Lower lobe of right lung (tissue), 2 donors: Measurements from ENCODE around the gene ALKBH3. TPM values are rescaled to one million over a fixed set of nuclear protein-coding genes. Genes with fewer than 3 reads are reported as not detected.

ENCODE experiments used
- ATAC-seq, 2 donors: fragments of 200-7000 bp; cut with Tn5 transposase; one replicate each; pipeline ENCODE4 v1.9.1; 2020 to 2022; ENCODE audit warnings: mild to moderate bottlenecking in 2 of 2, moderate library complexity in 2 of 2
- DNase-seq: peaks from one replicate; pipeline ENCODE4 v3.0.0-alpha.2; 2020
- H3K27ac ChIP-seq: fragments of 200-600 bp; one replicate; pipeline ENCODE4 v1.8.0; 2022
- H3K27me3 ChIP-seq: fragments of 200-600 bp; one replicate; pipeline ENCODE4 v1.8.0; 2022; ENCODE audit warnings: low read depth
- H3K36me3 ChIP-seq: fragments of 200-600 bp; one replicate; pipeline ENCODE4 v1.8.0; 2022; ENCODE audit warnings: mild to moderate bottlenecking
- H3K4me1 ChIP-seq: fragments of 200-600 bp; one replicate; pipeline ENCODE4 v1.8.0; 2022
- H3K4me3 ChIP-seq: fragments of 200-600 bp; one replicate; pipeline ENCODE4 v1.8.0; 2022; ENCODE audit warnings: mild to moderate bottlenecking
- H3K9me3 ChIP-seq: fragments of 200-600 bp; one replicate; pipeline ENCODE4 v1.8.0; 2022
- CTCF ChIP-seq: fragments of 200-600 bp; IDR thresholded peaks from one replicate; pipeline ENCODE4 v1.8.0; 2022; ENCODE audit warnings: antibody characterized with exemption, mild to moderate bottlenecking
- intact Hi-C: fragments of 100-400 bp; cut with DNase I; formaldehyde crosslinking; loops from one replicate; pipeline ENCODE4 v1.11.0; 2022
- total RNA-seq: library from RNA; stranded (reverse); fragmentation: NEBNext Ultra II Directional; extraction: Animal tissue kit (Norgen Biotek cat#: 25700); gene quantifications from one replicate; pipeline ENCODE4 v1.2.1, GENCODE V29; 2021
- donor health status: DM: no; HTN: yes; CAD: no; lungs with severe emphysema.

Gene ALKBH3
- total RNA-seq, 1 donor from 2014 or later = 26.5 TPM

- Histone ChIP-seq H3K27ac (peak overlapping the region; percentile 84), H3K4me1 (peaks cover 28% of the 10 kb centered on the region)
- intact Hi-C loops = no loop called here
Measured at GRCh38 chr11:43941257-43941994, 60.8 kb downstream of the ALKBH3 start.

GRCh38 chr11:43942662-43943371, 62.2 kb downstream of the ALKBH3 start:
- Histone ChIP-seq H3K27ac (peak overlapping the region; percentile 84), H3K9me3 (no peaks in the 10 kb centered on the region), H3K4me3 (peak overlapping the region; percentile 69), H3K4me1 (peaks cover 18% of the 10 kb centered on the region), H3K27me3 (peaks cover 34% of the 10 kb centered on the region), H3K36me3 (no peaks in the 10 kb centered on the region)
- no peak for TF ChIP-seq CTCF
- ATAC-seq (no peak), DNase-seq (peak; percentile 52)
- intact Hi-C loops = no loop called here

More at GRCh38 chr11:43941257-43941994, 60.8 kb downstream of the ALKBH3 start:
- DNase-seq (no peak), ATAC-seq (no peak)
- H3K36me3 ChIP-seq = no peaks in the 10 kb centered on the region
- no peaks in the 10 kb centered on the region for H3K9me3 ChIP-seq
- peaks cover 34% of the 10 kb centered on the region for H3K27me3 ChIP-seq
- H3K4me3 ChIP-seq = peak overlapping the region; percentile 69
- no peak for TF ChIP-seq CTCF

GRCh38 chr11:43943372-43943930, 62.8 kb downstream of the ALKBH3 start:
- ATAC-seq (no peak), DNase-seq (no peak)
- H3K4me3 ChIP-seq = peak overlapping the region; percentile 69
- intact Hi-C loops = no loop called here
- no peaks in the 10 kb centered on the region for H3K36me3 ChIP-seq
- no peak for TF ChIP-seq CTCF
- peaks cover 34% of the 10 kb centered on the region for H3K27me3 ChIP-seq
- H3K9me3 ChIP-seq = no peaks in the 10 kb centered on the region
- H3K4me1 ChIP-seq = peaks cover 18% of the 10 kb centered on the region
- peak overlapping the region; percentile 84 for H3K27ac ChIP-seq

- Histone ChIP-seq H3K4me3 (peak overlapping the region; percentile 69), H3K27me3 (peaks cover 34% of the 10 kb centered on the region), H3K36me3 (no peaks in the 10 kb centered on the region), H3K9me3 (no peaks in the 10 kb centered on the region), H3K27ac (peak overlapping the region; percentile 84), H3K4me1 (peaks cover 18% of the 10 kb centered on the region)
- peak; percentile 11 to 33 for ATAC-seq
- intact Hi-C loops = no loop called here
- DNase-seq = peak; percentile 53
- no peak for TF ChIP-seq CTCF
Measured at GRCh38 chr11:43943931-43944751, 63.5 kb downstream of the ALKBH3 start.

GRCh38 chr11:43944761-43945311, 64.2 kb downstream of the ALKBH3 start:
- DNase-seq (peak; percentile 83), ATAC-seq (peak; percentile 57 to 68)
- peaks cover 34% of the 10 kb centered on the region for H3K27me3 ChIP-seq
- TF ChIP-seq CTCF = peak; percentile 80
- intact Hi-C loops = no loop called here
- peaks cover 18% of the 10 kb centered on the region for H3K4me1 ChIP-seq
- peak overlapping the region; percentile 84 for H3K27ac ChIP-seq
- H3K9me3 ChIP-seq = no peaks in the 10 kb centered on the region
- no peaks in the 10 kb centered on the region for H3K36me3 ChIP-seq
- peak overlapping the region; percentile 69 for H3K4me3 ChIP-seq
